ENCODE measurements around the gene NGLY1. TPM values are rescaled to one million over a fixed set of nuclear protein-coding genes. Genes with fewer than 3 reads are reported as not detected.

The NGLY1 gene
- total RNA-seq, 4 donors from 2014 or later = 21.2 to 25.7 (median 23.3) TPM

GRCh38 chr3:25724948-25725645, 58.1 kb downstream of the NGLY1 start:
- Histone ChIP-seq H3K9me3 (no peaks in the 10 kb centered on the region), H3K27me3 (no peaks in the 10 kb centered on the region), H3K4me3 (no peak overlapping the region), H3K27ac (replicated peaks in 1 of 4) (no peak overlapping the region), H3K4me1 (no peaks in the 10 kb centered on the region), H3K36me3 (peaks cover 0 to 41% (median 19%) of the 10 kb centered on the region in 4 donors)
- DNase-seq (ENCODE audit: extremely low spot score) = no peak
- 88% methylated on average over 2 of the region's 2 CpGs for WGBS
- TF ChIP-seq POLR2A (IDR thresholded peaks at IDR 0.05; ENCODE audit: low read depth) = no peak
- no peak for TF ChIP-seq POLR2AphosphoS5 (IDR thresholded peaks at IDR 0.05)
- no peak for TF ChIP-seq CTCF (IDR thresholded peaks at IDR 0.05)
- no peak for TF ChIP-seq EP300 (IDR thresholded peaks at IDR 0.05)
- intact Hi-C loops (cut with DNase I) = no loop called here

- Histone ChIP-seq H3K4me1 (no peaks in the 10 kb centered on the region), H3K9me3 (no peaks in the 10 kb centered on the region), H3K4me3 (no peak overlapping the region), H3K27me3 (no peaks in the 10 kb centered on the region), H3K36me3 (peaks cover 0 to 43% (median 17%) of the 10 kb centered on the region in 4 donors), H3K27ac (replicated peaks in 1 of 4) (no peak overlapping the region)
- WGBS = 98% methylated on average over 2 of the region's 2 CpGs
- no peak for DNase-seq (ENCODE audit: extremely low spot score)
- intact Hi-C loops (cut with DNase I) = no loop called here
- TF ChIP-seq POLR2AphosphoS5 (IDR thresholded peaks at IDR 0.05) (no peak), EP300 (IDR thresholded peaks at IDR 0.05) (no peak), CTCF (IDR thresholded peaks at IDR 0.05) (no peak), POLR2A (IDR thresholded peaks at IDR 0.05; ENCODE audit: low read depth) (no peak)
Observed at GRCh38 chr3:25723802-25724201, 59.4 kb downstream of the NGLY1 start.

GRCh38 chr3:25719321-25719720, 63.9 kb downstream of the NGLY1 start:
- no peak for DNase-seq (ENCODE audit: extremely low spot score)
- H3K27me3 ChIP-seq = no peaks in the 10 kb centered on the region
- intact Hi-C loops (cut with DNase I) = no loop called here
- TF ChIP-seq POLR2A (IDR thresholded peaks at IDR 0.05; ENCODE audit: low read depth) (no peak), EP300 (IDR thresholded peaks at IDR 0.05) (no peak), POLR2AphosphoS5 (IDR thresholded peaks at IDR 0.05) (no peak), CTCF (IDR thresholded peaks at IDR 0.05) (no peak)
- no peaks in the 10 kb centered on the region for H3K4me1 ChIP-seq
- H3K9me3 ChIP-seq = no peaks in the 10 kb centered on the region
- WGBS = 96% methylated on average over 1 of the region's 1 CpG
- H3K36me3 ChIP-seq = peaks cover 0 to 6% (median 2%) of the 10 kb centered on the region in 4 donors
- no peak overlapping the region for H3K4me3 ChIP-seq
- no peak overlapping the region for H3K27ac ChIP-seq (replicated peaks in 1 of 4)

GRCh38 chr3:25713341-25713985, 69.8 kb downstream of the NGLY1 start:
- 94% methylated on average over 11 of the region's 11 CpGs for WGBS
- no peak overlapping the region for H3K4me3 ChIP-seq
- intact Hi-C loops (cut with DNase I) = no loop called here

More at GRCh38 chr3:25713341-25713985, 69.8 kb downstream of the NGLY1 start:
- no peaks in the 10 kb centered on the region for H3K4me1 ChIP-seq
- no peak overlapping the region for H3K27ac ChIP-seq (replicated peaks in 1 of 4)
- H3K9me3 ChIP-seq = no peaks in the 10 kb centered on the region
- no peaks in the 10 kb centered on the region for H3K27me3 ChIP-seq
- TF ChIP-seq POLR2A (IDR thresholded peaks at IDR 0.05; ENCODE audit: low read depth) (no peak), EP300 (IDR thresholded peaks at IDR 0.05) (no peak), CTCF (IDR thresholded peaks at IDR 0.05) (no peak), POLR2AphosphoS5 (IDR thresholded peaks at IDR 0.05) (no peak)
- no peaks in the 10 kb centered on the region for H3K36me3 ChIP-seq
- no peak for DNase-seq (ENCODE audit: extremely low spot score)
